Measurements from ENCODE around the gene MARCHF2. TPM values are rescaled to one million over a fixed set of nuclear protein-coding genes. Genes with fewer than 3 reads are reported as not detected.

MARCHF2 gene
- total and polyA plus RNA-seq, 9 of the 15 experiments (the other 6 are each of a cell fraction or from before 2014, with no cell fraction given), result 0.39 to 6.4 (median 2.2) TPM

DNA sequence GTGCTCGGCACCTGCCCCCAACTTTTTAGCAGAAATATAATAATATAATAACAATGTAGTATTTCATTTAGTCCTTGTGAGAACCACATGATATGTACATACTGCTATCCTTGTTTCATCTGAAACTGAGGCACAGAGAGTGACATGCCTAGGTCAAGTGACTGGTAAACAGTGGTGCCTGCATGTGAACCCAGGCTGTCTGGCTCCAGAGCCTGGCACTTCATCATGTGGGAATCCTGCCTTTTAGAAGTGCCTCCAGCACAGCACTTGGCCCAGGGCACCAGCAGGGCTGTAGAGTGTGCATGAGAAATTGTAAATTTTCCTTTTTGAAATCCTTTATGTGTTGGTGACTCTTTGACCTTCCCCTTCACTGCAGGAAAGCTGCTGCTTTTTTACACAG is 61.9 kb downstream of the MARCHF2 start (continued):
- TF ChIP-seq RAD21 (CRISPR knock-in tag; conservative IDR thresholded peaks at IDR 0.05 in 1 of 2, IDR thresholded peaks at IDR 0.05 in 1 of 2) (no peak), NFXL1 (CRISPR knock-in tag; IDR thresholded peaks at IDR 0.05) (no peak)
- TF ChIP-seq, protein P1, sequence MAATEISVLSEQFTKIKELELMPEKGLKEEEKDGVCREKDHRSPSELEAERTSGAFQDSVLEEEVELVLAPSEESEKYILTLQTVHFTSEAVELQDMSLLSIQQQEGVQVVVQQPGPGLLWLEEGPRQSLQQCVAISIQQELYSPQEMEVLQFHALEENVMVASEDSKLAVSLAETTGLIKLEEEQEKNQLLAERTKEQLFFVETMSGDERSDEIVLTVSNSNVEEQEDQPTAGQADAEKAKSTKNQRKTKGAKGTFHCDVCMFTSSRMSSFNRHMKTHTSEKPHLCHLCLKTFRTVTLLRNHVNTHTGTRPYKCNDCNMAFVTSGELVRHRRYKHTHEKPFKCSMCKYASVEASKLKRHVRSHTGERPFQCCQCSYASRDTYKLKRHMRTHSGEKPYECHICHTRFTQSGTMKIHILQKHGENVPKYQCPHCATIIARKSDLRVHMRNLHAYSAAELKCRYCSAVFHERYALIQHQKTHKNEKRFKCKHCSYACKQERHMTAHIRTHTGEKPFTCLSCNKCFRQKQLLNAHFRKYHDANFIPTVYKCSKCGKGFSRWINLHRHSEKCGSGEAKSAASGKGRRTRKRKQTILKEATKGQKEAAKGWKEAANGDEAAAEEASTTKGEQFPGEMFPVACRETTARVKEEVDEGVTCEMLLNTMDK (IDR thresholded peaks at IDR 0.05; ENCODE audit: borderline replicate concordance, insufficient read depth, low read depth, low read length, poor library complexity, severe bottlenecking), result no peak

DNA sequence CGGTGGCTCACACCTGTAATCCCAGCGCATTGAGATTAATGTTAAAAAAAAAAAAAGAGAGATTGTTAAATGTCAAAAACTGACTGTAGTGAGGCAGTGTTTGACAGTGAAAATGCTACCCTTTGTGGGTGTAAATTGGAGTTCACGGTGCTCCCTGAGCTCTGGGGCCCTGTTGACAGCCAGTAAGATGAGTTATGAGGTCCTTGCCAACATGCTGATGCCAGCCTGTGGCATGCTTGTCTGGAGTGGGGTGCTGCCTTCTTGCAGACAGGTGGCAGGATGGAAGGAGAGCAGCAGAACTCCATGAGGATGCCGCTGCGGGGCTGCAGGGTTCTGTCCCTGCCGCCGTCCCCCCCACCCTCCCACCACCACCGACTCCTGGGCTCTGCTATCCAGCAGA is 63.4 kb downstream of the MARCHF2 start:
- no peak for DNase-seq (ENCODE audit: extremely low read depth in 1 of 4, low spot score in 3 of 4)
- Histone ChIP-seq H3K27me3 (ENCODE audit: control insufficient read depth in 2 of 2, insufficient read depth in 2 of 2, low read length in 2 of 2) (no peaks in the 10 kb centered on the region), H3K4me2 (ENCODE audit: insufficient read depth, low read length) (no peak overlapping the region), H3K9ac (ENCODE audit: insufficient read depth in 1 of 2, low read depth in 2 of 2, low read length in 2 of 2) (no peak overlapping the region), H2AFZ (ENCODE audit: low read depth, low read length) (no peak overlapping the region), H3K9me1 (ENCODE audit: control insufficient read depth, insufficient read depth, low read length) (no peaks in the 10 kb centered on the region), H3K36me3 (ENCODE audit: control insufficient read depth, insufficient read depth, low read length) (peaks cover 90% of the 10 kb centered on the region), H3K4me3 (no peak overlapping the region), H3K9me3 (replicated peaks; ENCODE audit: control insufficient read depth, insufficient read depth, low read depth, low read length) (no peaks in the 10 kb centered on the region), H3K27ac (ENCODE audit: extremely low read depth, low read depth, low read length) (no peak overlapping the region), H3K79me2 (ENCODE audit: control insufficient read depth, insufficient read depth, low read length) (peaks cover 64% of the 10 kb centered on the region), H4K20me1 (replicated peaks; ENCODE audit: control insufficient read depth, insufficient read depth, low read length) (peaks cover 15% of the 10 kb centered on the region), H3K4me1 (replicated peaks in 1 of 2; ENCODE audit: control insufficient read depth in 2 of 2, insufficient read depth in 2 of 2, low read length in 2 of 2) (peaks cover 0 to 4% of the 10 kb centered on the region in 2 experiments; a peak in 1 of 5 replicates)
- WGBS (ENCODE audit: insufficient coverage, low coverage, missing lambda C conversion rate), result 91% methylated on average over 4 of the region's 8 CpGs
- no TSS peak for BruUV-seq (replicated peaks)
- ATAC-seq, result no peak
- in situ Hi-C loops (cut with MboI) (no loop called here), intact Hi-C loops (cut with micrococcal nuclease) (no loop called here)
- ChIA-PET CTCF (ENCODE audit: low intra/inter-chr PET ratio) (no interaction called here), POLR2A (interaction anchor here (1.9 kb wide), 1 partner anchor 12 kb away, joined by 7 read pairs; no protein-coding TSS in a partner anchor)
- FAIRE-seq, result no peak
- TF ChIP-seq NCOA4 (IDR thresholded peaks at IDR 0.05; ENCODE audit: partially characterized antibody) (no peak), ZBTB12 (CRISPR knock-in tag; IDR thresholded peaks at IDR 0.05) (no peak), ZNF121 (CRISPR knock-in tag; conservative IDR thresholded peaks at IDR 0.05) (no peak), ZNF717 (CRISPR knock-in tag; IDR thresholded peaks at IDR 0.05) (no peak), ZBTB1 (CRISPR knock-in tag; IDR thresholded peaks at IDR 0.05; ENCODE audit: borderline replicate concordance, low read depth) (no peak), GATAD2B (IDR thresholded peaks at IDR 0.05; ENCODE audit: borderline replicate concordance) (no peak), ZNF655 (CRISPR knock-in tag; IDR thresholded peaks at IDR 0.05) (no peak), SRF (CRISPR knock-in tag; IDR thresholded peaks at IDR 0.05) (no peak), CBFA2T2 (conservative IDR thresholded peaks at IDR 0.05) (no peak)
- TF ChIP-seq, protein P2, sequence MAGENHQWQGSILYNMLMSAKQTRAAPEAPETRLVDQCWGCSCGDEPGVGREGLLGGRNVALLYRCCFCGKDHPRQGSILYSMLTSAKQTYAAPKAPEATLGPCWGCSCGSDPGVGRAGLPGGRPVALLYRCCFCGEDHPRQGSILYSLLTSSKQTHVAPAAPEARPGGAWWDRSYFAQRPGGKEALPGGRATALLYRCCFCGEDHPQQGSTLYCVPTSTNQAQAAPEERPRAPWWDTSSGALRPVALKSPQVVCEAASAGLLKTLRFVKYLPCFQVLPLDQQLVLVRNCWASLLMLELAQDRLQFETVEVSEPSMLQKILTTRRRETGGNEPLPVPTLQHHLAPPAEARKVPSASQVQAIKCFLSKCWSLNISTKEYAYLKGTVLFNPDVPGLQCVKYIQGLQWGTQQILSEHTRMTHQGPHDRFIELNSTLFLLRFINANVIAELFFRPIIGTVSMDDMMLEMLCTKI (IDR thresholded peaks at IDR 0.05; ENCODE audit: partially characterized antibody), result no peak
